ENCODE data around the gene SC5D.

The SC5D gene, protein sequence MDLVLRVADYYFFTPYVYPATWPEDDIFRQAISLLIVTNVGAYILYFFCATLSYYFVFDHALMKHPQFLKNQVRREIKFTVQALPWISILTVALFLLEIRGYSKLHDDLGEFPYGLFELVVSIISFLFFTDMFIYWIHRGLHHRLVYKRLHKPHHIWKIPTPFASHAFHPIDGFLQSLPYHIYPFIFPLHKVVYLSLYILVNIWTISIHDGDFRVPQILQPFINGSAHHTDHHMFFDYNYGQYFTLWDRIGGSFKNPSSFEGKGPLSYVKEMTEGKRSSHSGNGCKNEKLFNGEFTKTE

DNA sequence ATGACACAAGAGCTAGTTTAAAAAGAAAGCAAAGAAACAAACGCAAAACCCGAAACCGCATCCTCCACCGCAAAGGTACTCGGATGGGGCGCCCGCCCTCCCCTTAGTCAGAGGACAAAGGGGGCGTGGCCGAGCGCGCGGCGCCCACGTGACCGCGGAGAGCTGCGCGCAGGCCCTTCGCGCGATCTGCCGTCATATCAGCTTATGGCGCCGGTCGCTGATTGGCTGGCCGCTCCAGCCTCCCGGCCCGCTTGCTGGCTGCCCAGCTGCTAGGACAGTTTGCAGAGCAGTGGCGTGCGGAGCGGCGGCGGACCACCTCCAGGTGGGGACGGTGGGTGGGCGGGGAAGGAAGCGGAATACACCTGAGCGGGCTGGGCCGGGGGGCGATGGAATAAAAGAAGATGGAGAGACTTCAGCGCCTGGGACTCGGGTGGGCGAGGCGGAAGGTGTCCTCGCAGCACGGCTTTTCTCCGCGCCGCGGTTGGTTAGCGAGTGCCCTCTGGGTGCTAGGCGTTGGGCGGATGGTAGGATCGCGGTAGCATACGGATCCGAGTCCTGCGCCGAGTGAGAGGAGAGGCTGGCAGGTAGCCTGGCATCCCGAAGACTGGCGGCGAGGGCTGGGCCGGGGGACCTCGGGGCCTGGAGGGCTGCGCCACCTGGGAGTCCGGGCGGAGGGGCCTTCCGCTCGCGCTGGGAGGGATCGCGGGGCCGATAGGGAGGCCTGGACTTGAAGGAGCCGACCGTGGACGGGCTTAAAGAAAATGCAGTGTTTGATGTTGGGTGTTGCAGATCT is at the start of gene SC5D:
SC5D (plus strand) TSS at position 277 of the 793 bp plus-strand sequence. CDS start 10,605 bp downstream, outside the sequence.
- H2AFZ ChIP-seq (ENCODE audit: low read length, unreplicated experiment), result peak within 1 kb of the TSS; percentile 94
- H3K27ac ChIP-seq (ENCODE audit: low read depth, low read length), result no peak within 1 kb of the TSS
- peaks cover 34% of the 10 kb centered on the region for H3K27me3 ChIP-seq (ENCODE audit: insufficient read depth, low read length)
- H3K4me1 ChIP-seq (ENCODE audit: control insufficient read depth, insufficient read depth, low read length, unreplicated experiment), result peaks cover 7% of the 10 kb centered on the region
- H3K4me3 ChIP-seq (ENCODE audit: low read depth, low read length), result peak within 1 kb of the TSS; percentile 86
- H3K79me2 ChIP-seq (ENCODE audit: control insufficient read depth, insufficient read depth, low read length, unreplicated experiment), result peaks cover 30% of the 10 kb centered on the region
- H3K36me3 ChIP-seq (ENCODE audit: insufficient read depth, low read length), result no peaks in the 10 kb centered on the region

DNA sequence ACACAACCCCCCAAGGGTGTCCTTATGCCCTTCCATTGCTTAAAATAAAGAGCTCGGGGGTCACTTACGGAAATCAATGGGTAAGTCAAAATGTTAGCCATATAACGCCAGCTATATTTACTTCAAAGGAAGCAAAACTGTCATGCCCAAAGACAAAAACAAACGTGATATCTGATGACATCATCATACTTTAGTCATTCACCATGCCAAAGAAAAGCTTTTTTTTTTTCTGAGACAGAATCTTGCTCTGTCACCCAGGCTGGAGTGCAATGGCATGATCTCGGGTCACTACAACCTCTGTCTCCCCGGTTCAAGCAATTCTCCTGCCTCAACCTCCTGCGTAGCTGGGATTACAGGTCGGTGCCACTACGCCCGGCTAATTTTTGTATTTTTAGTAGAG is 47.7 kb upstream of the SC5D start:
- Histone ChIP-seq H3K27ac (ENCODE audit: low read depth, low read length) (no peak overlapping the region), H3K79me2 (ENCODE audit: control insufficient read depth, insufficient read depth, low read length, unreplicated experiment) (no peaks in the 10 kb centered on the region), H3K36me3 (ENCODE audit: insufficient read depth, low read length) (no peaks in the 10 kb centered on the region), H2AFZ (ENCODE audit: low read length, unreplicated experiment) (no peak overlapping the region), H3K4me1 (ENCODE audit: control insufficient read depth, insufficient read depth, low read length, unreplicated experiment) (peaks cover 2% of the 10 kb centered on the region), H3K4me3 (ENCODE audit: low read depth, low read length) (no peak overlapping the region), H3K27me3 (ENCODE audit: insufficient read depth, low read length) (peaks cover 28% of the 10 kb centered on the region)

DNA sequence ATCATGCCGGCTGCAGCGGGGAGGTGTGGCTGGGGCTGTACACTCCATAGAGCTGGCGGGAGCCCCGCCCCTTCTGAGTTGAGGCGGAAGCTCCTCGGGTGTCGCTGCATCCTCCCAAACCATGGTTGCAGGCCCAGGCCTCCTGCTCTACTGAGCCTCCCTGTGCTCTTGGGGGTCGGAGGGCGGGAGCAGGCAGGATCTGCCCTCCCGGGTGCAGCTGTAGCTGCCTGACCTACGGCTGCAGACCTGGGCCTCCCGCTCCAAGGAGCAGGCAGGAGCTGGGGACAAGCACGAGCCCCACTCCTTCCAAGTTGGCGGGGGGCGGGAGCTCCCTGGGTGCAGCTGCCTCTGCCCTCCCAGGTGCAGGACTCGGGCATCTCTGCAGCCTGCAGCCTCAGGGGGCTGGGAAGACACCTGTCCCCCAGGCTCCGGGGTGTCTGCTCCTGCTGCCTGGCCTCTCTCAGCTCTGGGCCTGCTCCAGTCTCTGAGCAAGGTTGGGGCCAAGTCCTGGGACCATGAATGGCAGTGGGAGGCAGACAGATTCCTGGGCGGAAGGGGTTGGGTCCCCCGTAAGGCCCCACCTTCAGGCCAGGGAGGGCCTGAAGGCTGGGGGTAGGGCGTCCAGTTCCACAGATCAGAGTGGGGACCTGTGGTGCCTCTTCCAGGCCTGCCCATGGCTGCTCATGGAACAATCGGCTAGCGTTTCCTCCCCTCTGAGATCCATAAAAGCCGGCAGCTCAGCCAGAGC is 46.4 kb upstream of the SC5D start:
- Histone ChIP-seq H3K4me1 (ENCODE audit: control insufficient read depth, insufficient read depth, low read length, unreplicated experiment) (peaks cover 2% of the 10 kb centered on the region), H3K36me3 (ENCODE audit: insufficient read depth, low read length) (no peaks in the 10 kb centered on the region), H3K27ac (ENCODE audit: low read depth, low read length) (no peak overlapping the region), H3K4me3 (ENCODE audit: low read depth, low read length) (no peak overlapping the region), H2AFZ (ENCODE audit: low read length, unreplicated experiment) (no peak overlapping the region), H3K79me2 (ENCODE audit: control insufficient read depth, insufficient read depth, low read length, unreplicated experiment) (no peaks in the 10 kb centered on the region), H3K27me3 (ENCODE audit: insufficient read depth, low read length) (peaks cover 16% of the 10 kb centered on the region; the same call in 1 of the 2 replicates)

DNA sequence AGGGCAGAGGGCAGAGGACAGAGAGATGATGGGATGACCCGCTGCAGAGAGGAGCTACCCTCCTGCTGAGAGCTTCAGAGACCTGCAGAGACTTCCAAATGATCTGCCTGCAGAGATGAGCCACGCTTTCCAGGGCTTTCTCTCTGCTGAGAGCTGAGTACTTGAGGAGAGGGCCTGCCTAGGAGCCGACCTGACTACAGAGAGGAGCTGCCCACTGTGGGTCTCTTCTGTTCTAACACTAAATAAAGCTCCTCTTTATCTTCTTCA is 45.9 kb upstream of the SC5D start:
- Histone ChIP-seq H3K27me3 (ENCODE audit: insufficient read depth, low read length) (peaks cover 11% of the 10 kb centered on the region; the same call in 1 of the 2 replicates), H3K4me3 (ENCODE audit: low read depth, low read length) (no peak overlapping the region), H3K79me2 (ENCODE audit: control insufficient read depth, insufficient read depth, low read length, unreplicated experiment) (no peaks in the 10 kb centered on the region), H3K4me1 (ENCODE audit: control insufficient read depth, insufficient read depth, low read length, unreplicated experiment) (peaks cover 2% of the 10 kb centered on the region), H3K27ac (ENCODE audit: low read depth, low read length) (no peak overlapping the region), H2AFZ (ENCODE audit: low read length, unreplicated experiment) (no peak overlapping the region), H3K36me3 (ENCODE audit: insufficient read depth, low read length) (no peaks in the 10 kb centered on the region)

DNA sequence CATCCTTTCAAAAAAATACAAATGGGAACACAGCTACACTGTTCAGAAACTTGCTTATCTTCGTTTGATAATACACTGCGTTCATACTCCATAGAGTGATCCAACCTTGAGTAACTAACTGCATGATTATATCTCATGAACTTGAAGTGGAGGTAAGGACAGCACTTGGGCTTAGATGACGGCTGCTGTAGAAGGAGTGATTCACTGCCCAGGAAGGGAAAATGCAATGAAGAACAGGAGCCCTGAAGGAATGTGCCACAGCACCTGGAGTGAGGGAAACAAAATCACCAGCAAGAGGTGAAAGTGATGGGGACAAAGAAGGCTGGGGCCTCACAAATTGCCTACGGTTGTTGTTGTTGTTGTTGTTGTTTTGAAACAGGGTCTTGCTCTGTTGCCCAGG is 44.1 kb upstream of the SC5D start:
- Histone ChIP-seq H3K36me3 (ENCODE audit: insufficient read depth, low read length) (no peaks in the 10 kb centered on the region), H2AFZ (ENCODE audit: low read length, unreplicated experiment) (no peak overlapping the region), H3K27ac (ENCODE audit: low read depth, low read length) (no peak overlapping the region), H3K4me3 (ENCODE audit: low read depth, low read length) (no peak overlapping the region), H3K4me1 (ENCODE audit: control insufficient read depth, insufficient read depth, low read length, unreplicated experiment) (peaks cover 2% of the 10 kb centered on the region), H3K27me3 (ENCODE audit: insufficient read depth, low read length) (no peaks in the 10 kb centered on the region), H3K79me2 (ENCODE audit: control insufficient read depth, insufficient read depth, low read length, unreplicated experiment) (no peaks in the 10 kb centered on the region)

DNA sequence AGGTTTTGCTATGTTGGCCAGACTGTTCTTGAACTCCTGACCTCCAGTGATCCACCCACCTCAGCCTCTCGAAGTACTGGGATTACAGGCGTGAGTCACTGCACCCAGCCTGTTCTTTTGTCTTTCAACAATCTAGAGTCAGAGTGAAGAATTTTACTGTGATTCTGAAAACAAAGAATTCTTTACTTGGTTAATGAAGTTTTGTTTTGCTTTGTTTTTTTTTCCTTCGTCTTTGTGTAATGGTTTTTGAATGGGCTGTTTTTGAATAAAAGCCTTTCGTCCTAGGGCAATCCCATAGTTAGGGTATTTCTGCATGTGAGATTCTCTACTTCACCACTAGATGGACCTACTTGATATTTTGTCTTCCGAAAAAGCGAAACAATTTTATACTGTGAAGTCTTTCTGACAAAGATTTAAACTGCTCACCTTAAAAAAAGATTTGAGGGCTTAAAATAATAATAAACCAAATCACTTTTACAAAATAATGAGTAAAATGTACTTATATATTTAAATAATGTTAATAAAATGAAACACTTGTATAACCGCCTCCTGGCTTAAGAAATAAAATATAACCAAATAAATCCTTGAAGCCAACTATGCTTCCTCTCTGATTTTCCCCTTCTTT is 43.4 kb upstream of the SC5D start:
- H3K36me3 ChIP-seq (ENCODE audit: insufficient read depth, low read length), result no peaks in the 10 kb centered on the region
- H3K79me2 ChIP-seq (ENCODE audit: control insufficient read depth, insufficient read depth, low read length, unreplicated experiment), result no peaks in the 10 kb centered on the region
- peaks cover 2% of the 10 kb centered on the region for H3K4me1 ChIP-seq (ENCODE audit: control insufficient read depth, insufficient read depth, low read length, unreplicated experiment)
- 0 out of 2 replicates have a peak, but pooled peaks cover 2% of the 10 kb centered on the region for H3K27me3 ChIP-seq (ENCODE audit: insufficient read depth, low read length)
- H3K4me3 ChIP-seq (ENCODE audit: low read depth, low read length), result peak overlapping the region; percentile 45
- no peak overlapping the region for H3K27ac ChIP-seq (ENCODE audit: low read depth, low read length)
- peak overlapping the region; percentile 72 for H2AFZ ChIP-seq (ENCODE audit: low read length, unreplicated experiment)

DNA sequence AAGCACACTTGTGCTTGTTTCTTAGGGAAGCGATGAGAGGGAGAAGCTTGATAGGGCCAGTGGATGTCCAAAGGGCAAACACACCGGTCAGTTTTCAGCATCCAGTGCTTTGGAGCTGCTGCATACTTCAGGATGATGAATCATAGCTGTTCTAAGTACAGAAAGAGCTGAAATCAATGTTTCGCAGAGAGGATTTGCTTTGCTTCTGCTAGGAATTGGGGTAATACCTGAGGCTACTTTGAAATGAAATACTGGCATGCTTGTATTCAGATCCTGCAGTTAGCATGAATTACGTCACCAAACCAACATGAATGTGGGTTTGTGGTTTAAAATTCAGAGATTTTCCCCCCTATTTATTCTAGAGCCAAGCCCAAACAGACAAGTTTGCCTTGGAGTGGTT is 41.7 kb upstream of the SC5D start:
- no peaks in the 10 kb centered on the region for H3K79me2 ChIP-seq (ENCODE audit: control insufficient read depth, insufficient read depth, low read length, unreplicated experiment)
- peaks cover 9% of the 10 kb centered on the region for H3K27me3 ChIP-seq (ENCODE audit: insufficient read depth, low read length)
- H2AFZ ChIP-seq (ENCODE audit: low read length, unreplicated experiment), result no peak overlapping the region
- H3K36me3 ChIP-seq (ENCODE audit: insufficient read depth, low read length), result no peaks in the 10 kb centered on the region
- H3K4me1 ChIP-seq (ENCODE audit: control insufficient read depth, insufficient read depth, low read length, unreplicated experiment), result peaks cover 2% of the 10 kb centered on the region
- no peak overlapping the region for H3K4me3 ChIP-seq (ENCODE audit: low read depth, low read length)
- no peak overlapping the region for H3K27ac ChIP-seq (ENCODE audit: low read depth, low read length)

DNA sequence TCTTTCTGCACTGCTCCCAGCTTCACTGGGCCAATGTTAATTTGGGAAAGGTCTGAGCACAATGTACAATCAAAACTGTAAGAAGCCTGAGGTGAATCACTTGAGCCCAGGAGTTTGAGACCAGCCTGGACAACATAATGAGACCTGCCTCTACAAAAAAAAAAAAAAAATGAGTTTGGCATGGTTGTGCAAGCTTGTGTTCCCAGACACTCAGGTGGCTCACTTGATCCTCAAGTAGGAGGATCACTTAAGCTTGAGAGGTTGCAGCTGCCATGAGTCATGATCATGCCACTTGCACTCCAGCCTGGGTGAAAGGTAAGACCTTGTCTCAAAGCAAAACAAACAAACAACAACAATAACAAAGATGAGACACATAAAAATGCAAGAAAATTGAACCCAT is 38.6 kb upstream of the SC5D start:
- Histone ChIP-seq H3K4me3 (ENCODE audit: low read depth, low read length) (no peak overlapping the region), H3K36me3 (ENCODE audit: insufficient read depth, low read length) (no peaks in the 10 kb centered on the region), H3K79me2 (ENCODE audit: control insufficient read depth, insufficient read depth, low read length, unreplicated experiment) (no peaks in the 10 kb centered on the region), H3K27me3 (ENCODE audit: insufficient read depth, low read length) (peaks cover 34% of the 10 kb centered on the region), H3K27ac (ENCODE audit: low read depth, low read length) (no peak overlapping the region), H3K4me1 (ENCODE audit: control insufficient read depth, insufficient read depth, low read length, unreplicated experiment) (no peaks in the 10 kb centered on the region), H2AFZ (ENCODE audit: low read length, unreplicated experiment) (no peak overlapping the region)

DNA sequence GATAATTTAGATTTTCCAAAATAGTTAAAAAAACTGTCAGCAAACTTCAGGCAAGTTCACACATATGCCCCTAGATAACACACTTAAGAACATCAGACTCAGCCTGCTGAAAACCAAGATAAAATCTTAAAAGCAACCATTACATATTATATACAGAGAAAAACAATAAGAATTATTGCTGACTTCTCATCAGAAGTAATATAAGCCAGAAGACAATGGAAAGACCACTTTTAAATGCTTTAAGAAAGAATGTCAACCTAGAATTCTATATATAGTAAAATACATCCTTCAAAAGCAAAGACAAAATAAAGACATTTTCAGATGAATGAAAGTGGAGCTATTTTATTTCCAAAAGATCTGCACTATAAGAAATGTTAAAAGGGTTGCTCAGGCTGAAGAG is 37.8 kb upstream of the SC5D start:
- H3K27me3 ChIP-seq (ENCODE audit: insufficient read depth, low read length), result peaks cover 41% of the 10 kb centered on the region
- no peaks in the 10 kb centered on the region for H3K4me1 ChIP-seq (ENCODE audit: control insufficient read depth, insufficient read depth, low read length, unreplicated experiment)
- H3K27ac ChIP-seq (ENCODE audit: low read depth, low read length), result no peak overlapping the region
- no peak overlapping the region for H2AFZ ChIP-seq (ENCODE audit: low read length, unreplicated experiment)
- H3K4me3 ChIP-seq (ENCODE audit: low read depth, low read length), result no peak overlapping the region
- no peaks in the 10 kb centered on the region for H3K36me3 ChIP-seq (ENCODE audit: insufficient read depth, low read length)
- no peaks in the 10 kb centered on the region for H3K79me2 ChIP-seq (ENCODE audit: control insufficient read depth, insufficient read depth, low read length, unreplicated experiment)

DNA sequence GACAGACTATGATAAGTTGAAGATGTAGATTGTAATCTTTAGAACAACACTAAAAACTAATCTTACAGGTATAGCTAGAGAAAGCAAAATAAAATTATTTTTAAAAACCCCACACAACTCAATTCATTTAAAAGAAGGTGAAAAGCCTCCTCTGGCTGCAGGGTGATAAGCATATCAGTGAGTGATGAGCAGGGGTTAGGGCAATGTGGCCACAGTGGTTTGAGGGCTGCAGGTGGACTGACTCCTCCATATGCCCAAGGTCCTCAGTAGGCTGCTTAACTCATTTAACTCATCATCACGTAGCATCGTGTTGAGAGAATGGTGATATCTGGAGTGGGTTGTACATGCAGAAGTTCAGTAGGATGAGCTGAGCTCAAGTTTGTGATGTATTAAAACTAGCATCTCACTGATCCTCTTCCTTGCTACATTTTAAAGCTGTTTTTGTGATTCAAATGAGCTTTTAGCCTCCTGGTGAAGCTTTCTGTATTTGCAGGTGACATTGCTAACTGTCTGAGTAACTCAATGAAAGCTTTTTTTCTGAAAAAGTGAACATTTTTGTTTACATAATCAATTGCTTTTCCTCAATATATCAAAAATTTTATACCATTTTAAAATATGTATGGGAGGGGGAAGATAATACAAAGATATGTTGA is 37.0 kb upstream of the SC5D start:
- no peaks in the 10 kb centered on the region for H3K79me2 ChIP-seq (ENCODE audit: control insufficient read depth, insufficient read depth, low read length, unreplicated experiment)
- no peak overlapping the region for H3K27ac ChIP-seq (ENCODE audit: low read depth, low read length)
- H3K27me3 ChIP-seq (ENCODE audit: insufficient read depth, low read length), result peaks cover 49% of the 10 kb centered on the region
- no peaks in the 10 kb centered on the region for H3K4me1 ChIP-seq (ENCODE audit: control insufficient read depth, insufficient read depth, low read length, unreplicated experiment)
- no peak overlapping the region for H2AFZ ChIP-seq (ENCODE audit: low read length, unreplicated experiment)
- no peak overlapping the region for H3K4me3 ChIP-seq (ENCODE audit: low read depth, low read length)
- no peaks in the 10 kb centered on the region for H3K36me3 ChIP-seq (ENCODE audit: insufficient read depth, low read length)
